Breast epithelium (tissue), 3 donors: ENCODE data around the gene LIPT2.

Experiments
- CTCF ChIP-seq, 3 donors: fragments of 450-650 bp; IDR thresholded peaks; one replicate each; pipeline ENCODE4 v1.5.1; 2016 to 2017; ENCODE audit warnings: antibody characterized with exemption in 3 of 3, mild to moderate bottlenecking in 3 of 3, moderate library complexity in 3 of 3
- POLR2A ChIP-seq: fragments of 450-650 bp; IDR thresholded peaks from one replicate; pipeline ENCODE4 v1.6.1; 2016; ENCODE audit warnings: antibody characterized with exemption, mild to moderate bottlenecking, moderate library complexity
- POLR2AphosphoS5 ChIP-seq, 3 donors: sonication (generic); formaldehyde crosslinking; IDR thresholded peaks; one replicate each; pipeline ENCODE4 v1.6.1; 2017; ENCODE audit warnings: antibody characterized with exemption in 3 of 3

GRCh38 chr11:74507582-74507981 lies 14.1 kb upstream of the LIPT2 start:
- no peak for TF ChIP-seq CTCF (IDR thresholded peaks at IDR 0.05)
- no peak for TF ChIP-seq POLR2AphosphoS5 (IDR thresholded peaks at IDR 0.05)
- TF ChIP-seq POLR2A: no peak
